Mammary epithelial cell (primary cell): ENCODE results near the gene FKBP5.
"Not testable (repeated sequence)": the region's sequence is repeated elsewhere in the genome, so short reads cannot be mapped to it uniquely, and the experiment has no call there.

Experiments used
- EZH2 ChIP-seq: IDR thresholded peaks from 2 replicates; pipeline ENCODE4 v1.6.1; 2012; ENCODE audit warnings: low read length, inconsistent platforms, borderline replicate concordance
- TF ChIP-seq, protein P1 (sequence below), 2 donors: IDR thresholded peaks in 1 of 2; conservative IDR thresholded peaks in 1 of 2; 2 replicates each; pipeline ENCODE4 v1.5.1; 2011 to 2012; ENCODE audit warnings: inconsistent platforms in 2 of 2, low read length in 2 of 2, mild to moderate bottlenecking in 2 of 2, control low read depth in 1 of 2, low read depth in 1 of 2; ENCODE audit not compliant: insufficient read depth in 1 of 2; ENCODE audit errors: extremely low read depth in 1 of 2

DNA sequence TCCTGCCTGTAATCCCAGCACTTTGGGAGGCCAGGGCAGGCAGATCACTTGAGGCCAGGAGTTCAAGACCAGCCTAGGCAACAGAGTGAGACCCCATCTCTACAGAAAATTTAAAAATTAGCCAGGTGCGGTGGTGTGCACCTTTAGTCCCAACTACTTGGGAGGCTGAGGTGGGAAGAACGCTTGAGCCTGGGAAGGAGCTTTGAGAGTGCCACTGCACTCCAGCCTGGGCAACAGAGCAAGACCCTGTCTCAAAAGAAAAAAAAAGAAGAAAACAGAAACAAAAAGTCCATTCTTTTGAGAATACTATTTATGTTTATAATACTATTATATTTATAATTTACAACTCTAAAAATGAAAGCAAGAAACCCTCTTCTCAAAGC, 15.4 kb downstream of the FKBP5 start:
- not testable (repeated sequence) for TF ChIP-seq EZH2
- TF ChIP-seq, protein P1, sequence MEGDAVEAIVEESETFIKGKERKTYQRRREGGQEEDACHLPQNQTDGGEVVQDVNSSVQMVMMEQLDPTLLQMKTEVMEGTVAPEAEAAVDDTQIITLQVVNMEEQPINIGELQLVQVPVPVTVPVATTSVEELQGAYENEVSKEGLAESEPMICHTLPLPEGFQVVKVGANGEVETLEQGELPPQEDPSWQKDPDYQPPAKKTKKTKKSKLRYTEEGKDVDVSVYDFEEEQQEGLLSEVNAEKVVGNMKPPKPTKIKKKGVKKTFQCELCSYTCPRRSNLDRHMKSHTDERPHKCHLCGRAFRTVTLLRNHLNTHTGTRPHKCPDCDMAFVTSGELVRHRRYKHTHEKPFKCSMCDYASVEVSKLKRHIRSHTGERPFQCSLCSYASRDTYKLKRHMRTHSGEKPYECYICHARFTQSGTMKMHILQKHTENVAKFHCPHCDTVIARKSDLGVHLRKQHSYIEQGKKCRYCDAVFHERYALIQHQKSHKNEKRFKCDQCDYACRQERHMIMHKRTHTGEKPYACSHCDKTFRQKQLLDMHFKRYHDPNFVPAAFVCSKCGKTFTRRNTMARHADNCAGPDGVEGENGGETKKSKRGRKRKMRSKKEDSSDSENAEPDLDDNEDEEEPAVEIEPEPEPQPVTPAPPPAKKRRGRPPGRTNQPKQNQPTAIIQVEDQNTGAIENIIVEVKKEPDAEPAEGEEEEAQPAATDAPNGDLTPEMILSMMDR (conservative IDR thresholded peaks at IDR 0.05 in 1 of 2, IDR thresholded peaks at IDR 0.05 in 1 of 2; ENCODE audit: extremely low read depth in 1 of 2, insufficient read depth in 1 of 2, low read depth in 1 of 2, low read length in 2 of 2) = not testable (repeated sequence)
